ENCODE measurements around the gene CERS4. TPM values are rescaled to one million over a fixed set of nuclear protein-coding genes. Genes with fewer than 3 reads are reported as not detected.
"Not testable (repeated sequence)": the region's sequence is repeated elsewhere in the genome, so short reads cannot be mapped to it uniquely, and the experiment has no call there.

The CERS4 gene
- total RNA-seq, 1 experiment from 2014 or later, result 4.8 TPM

GRCh38 chr19:8220481-8220880 lies 11.3 kb downstream of the CERS4 start:
- intact Hi-C loops (cut with micrococcal nuclease; ENCODE audit: unreplicated experiment), result no loop called here
- DNase-seq (ENCODE audit: low spot score), result no peak
- Histone ChIP-seq H3K4me3 (ENCODE audit: low read depth, low read length, poor library complexity, severe bottlenecking) (no peak overlapping the region), H3K9me3 (ENCODE audit: low read depth, low read length, poor library complexity, severe bottlenecking) (no peaks in the 10 kb centered on the region), H3K36me3 (ENCODE audit: insufficient read depth, low read length, poor library complexity, severe bottlenecking) (no peaks in the 10 kb centered on the region), H3K4me1 (ENCODE audit: insufficient read depth, low read length, poor library complexity, severe bottlenecking) (no peaks in the 10 kb centered on the region), H3K27ac (ENCODE audit: low read depth, low read length, poor library complexity, severe bottlenecking) (no peak overlapping the region), H3K27me3 (replicated peaks; ENCODE audit: insufficient read depth, low read depth, low read length, poor library complexity) (no peaks in the 10 kb centered on the region)
- TF ChIP-seq EZH2 (IDR thresholded peaks at IDR 0.05; ENCODE audit: borderline replicate concordance, low read depth, low read length, poor library complexity, severe bottlenecking) (no peak), CTCF (conservative IDR thresholded peaks at IDR 0.05; ENCODE audit: low read depth, low read length) (no peak)
- ChIA-PET CTCF (no interaction called here), POLR2A (ENCODE audit: low non-redundant PET) (no interaction called here)
- no TSS peak for BruUV-seq (replicated peaks)

- DNase-seq (ENCODE audit: low spot score), result no peak
- BruUV-seq (replicated peaks), result no TSS peak
- H3K4me1 ChIP-seq (ENCODE audit: insufficient read depth, low read length, poor library complexity, severe bottlenecking), result no peaks in the 10 kb centered on the region
- H3K27ac ChIP-seq (ENCODE audit: low read depth, low read length, poor library complexity, severe bottlenecking), result no peak overlapping the region
- H3K4me3 ChIP-seq (ENCODE audit: low read depth, low read length, poor library complexity, severe bottlenecking), result no peak overlapping the region
- CTCF ChIA-PET, result no interaction called here
- H3K36me3 ChIP-seq (ENCODE audit: insufficient read depth, low read length, poor library complexity, severe bottlenecking), result no peaks in the 10 kb centered on the region
- no peaks in the 10 kb centered on the region for H3K9me3 ChIP-seq (ENCODE audit: low read depth, low read length, poor library complexity, severe bottlenecking)
- intact Hi-C loops (cut with micrococcal nuclease; ENCODE audit: unreplicated experiment), result no loop called here
- TF ChIP-seq EZH2 (IDR thresholded peaks at IDR 0.05; ENCODE audit: borderline replicate concordance, low read depth, low read length, poor library complexity, severe bottlenecking) (no peak), CTCF (conservative IDR thresholded peaks at IDR 0.05; ENCODE audit: low read depth, low read length) (no peak)
- H3K27me3 ChIP-seq (replicated peaks; ENCODE audit: insufficient read depth, low read depth, low read length, poor library complexity), result no peaks in the 10 kb centered on the region
- POLR2A ChIA-PET (ENCODE audit: low non-redundant PET), result no interaction called here
Observed at GRCh38 chr19:8221161-8221560, 12.0 kb downstream of the CERS4 start.

GRCh38 chr19:8223442-8223841 lies 14.3 kb downstream of the CERS4 start:
- CTCF ChIA-PET; DNase-seq (ENCODE audit: low spot score); H3K27me3 ChIP-seq (replicated peaks; ENCODE audit: insufficient read depth, low read depth, low read length, poor library complexity); H3K36me3 ChIP-seq (ENCODE audit: insufficient read depth, low read length, poor library complexity, severe bottlenecking); H3K4me1 ChIP-seq (ENCODE audit: insufficient read depth, low read length, poor library complexity, severe bottlenecking); H3K9me3 ChIP-seq (ENCODE audit: low read depth, low read length, poor library complexity, severe bottlenecking); intact Hi-C loops (cut with micrococcal nuclease; ENCODE audit: unreplicated experiment); BruUV-seq (replicated peaks); H3K4me3 ChIP-seq (ENCODE audit: low read depth, low read length, poor library complexity, severe bottlenecking); H3K27ac ChIP-seq (ENCODE audit: low read depth, low read length, poor library complexity, severe bottlenecking): not testable (repeated sequence)
- POLR2A ChIA-PET (ENCODE audit: low non-redundant PET), result interaction anchor here (0.7 kb wide), 1 partner anchor 81 kb away, joined by 22 read pairs; no protein-coding TSS in a partner anchor

DNA sequence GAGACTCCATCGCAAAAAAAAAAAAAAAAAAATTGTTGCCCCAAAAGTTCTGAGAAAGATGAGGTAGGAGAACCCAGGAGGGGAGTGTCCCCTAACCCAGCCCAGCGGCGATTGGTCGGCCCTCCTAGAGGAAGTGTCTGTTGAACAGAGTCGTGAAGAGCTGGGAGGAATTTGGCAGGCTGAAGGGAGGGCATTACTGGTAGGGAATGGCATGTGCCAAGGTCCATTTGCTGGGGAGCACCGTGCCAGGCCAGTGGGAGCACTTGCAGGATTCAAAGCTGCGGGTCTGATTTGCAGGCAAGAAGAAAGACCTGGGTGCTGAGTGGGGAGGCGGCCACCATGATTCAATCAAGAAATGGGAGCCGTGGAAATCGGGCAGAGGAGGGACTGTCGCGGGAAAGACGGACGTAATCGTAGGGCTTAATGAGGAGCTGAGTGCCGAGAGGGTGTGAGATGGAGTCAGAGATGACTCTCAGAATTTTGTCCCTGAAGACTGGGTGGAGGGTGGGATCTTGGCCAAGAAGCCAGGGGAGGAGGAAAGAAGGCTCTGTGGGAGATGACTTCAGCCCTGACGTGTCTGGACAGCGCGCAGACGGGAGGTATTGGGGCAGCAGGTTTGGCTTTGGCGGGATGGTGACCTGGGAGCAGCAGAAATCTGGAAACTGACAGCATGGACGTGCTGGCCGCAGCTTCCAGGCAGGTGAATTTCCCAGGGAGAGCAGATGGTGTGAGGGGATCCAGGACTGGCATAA lies 15.4 kb downstream of the CERS4 start:
- ChIA-PET POLR2A (ENCODE audit: low non-redundant PET) (no interaction called here), CTCF (interaction anchor here (0.7 kb wide), 1 partner anchor 435 kb away, joined by 7 read pairs; no protein-coding TSS in a partner anchor)
- H3K36me3 ChIP-seq (ENCODE audit: insufficient read depth, low read length, poor library complexity, severe bottlenecking), result no peaks in the 10 kb centered on the region
- no peaks in the 10 kb centered on the region for H3K4me1 ChIP-seq (ENCODE audit: insufficient read depth, low read length, poor library complexity, severe bottlenecking)
- H3K9me3 ChIP-seq (ENCODE audit: low read depth, low read length, poor library complexity, severe bottlenecking), result no peaks in the 10 kb centered on the region
- H3K4me3 ChIP-seq (ENCODE audit: low read depth, low read length, poor library complexity, severe bottlenecking), result no peak overlapping the region
- TF ChIP-seq CTCF (conservative IDR thresholded peaks at IDR 0.05; ENCODE audit: low read depth, low read length) (no peak), EZH2 (IDR thresholded peaks at IDR 0.05; ENCODE audit: borderline replicate concordance, low read depth, low read length, poor library complexity, severe bottlenecking) (no peak)
- no peaks in the 10 kb centered on the region for H3K27me3 ChIP-seq (replicated peaks; ENCODE audit: insufficient read depth, low read depth, low read length, poor library complexity)
- DNase-seq (ENCODE audit: low spot score), result no peak
- intact Hi-C loops (cut with micrococcal nuclease; ENCODE audit: unreplicated experiment), result no loop called here
- H3K27ac ChIP-seq (ENCODE audit: low read depth, low read length, poor library complexity, severe bottlenecking), result no peak overlapping the region
- BruUV-seq (replicated peaks), result no TSS peak

Data from A673 (cell line).